IMR-90 (cell line): ENCODE data around the gene LAMC2. TPM values are rescaled to one million over a fixed set of nuclear protein-coding genes. Genes with fewer than 3 reads are reported as not detected.

Experiments
- ATAC-seq: fragments of 200-7000 bp; cut with Tn5 transposase; 2 replicates; pipeline ENCODE4 v1.9.1; 2020; ENCODE audit warnings: low read depth, mild to moderate bottlenecking, moderate library complexity
- BruUV-seq: library from RNA; stranded (reverse); fragments of 400-500 nt; replicated peaks from 2 replicates; lab custom pipeline; 2021; lab: Mats Ljungman, UMichigan
- CTCF ChIA-PET: fragments of 300-600 bp; formaldehyde crosslinking; extraction: SDS; loops from one replicate; lab custom pipeline; 2021; ENCODE audit warnings: antibody characterized with exemption; lab: Yijun Ruan, JAX
- POLR2A ChIA-PET: fragments of 300-600 bp; sonication (Branson Sonifier 250); formaldehyde crosslinking; loops from one replicate; lab custom pipeline; 2022; ENCODE audit warnings: antibody characterized with exemption; ENCODE audit not compliant: unreplicated experiment; lab: Charles Lee
- DNase-seq: peaks from one replicate; pipeline ENCODE4 v3.0.0; 2013
- H2AFZ ChIP-seq: replicated peaks from 2 replicates; pipeline ENCODE3; 2013; ENCODE audit warnings: low read length, mild to moderate bottlenecking; ENCODE audit not compliant: poor library complexity
- H2AK5ac ChIP-seq: 2 replicates; pipeline ENCODE4 v1.6.1; 2013; ENCODE audit warnings: low read depth, low read length, inconsistent platforms
- H2AK9ac ChIP-seq: replicated peaks from 2 replicates; pipeline ENCODE3; 2013; ENCODE audit warnings: mild to moderate bottlenecking, low read depth, low read length, moderate library complexity; ENCODE audit not compliant: poor library complexity
- H2BK120ac ChIP-seq: 2 replicates; pipeline ENCODE4 v1.6.1; 2013; ENCODE audit warnings: low read depth, low read length, inconsistent platforms
- H2BK15ac ChIP-seq: 3 replicates; pipeline ENCODE4 v1.6.1; 2013; ENCODE audit warnings: low read depth, low read length, inconsistent platforms
- H2BK20ac ChIP-seq: 2 replicates; pipeline ENCODE4 v1.6.1; 2013; ENCODE audit warnings: low read depth, mild to moderate bottlenecking, inconsistent platforms, low read length, moderate library complexity
- H2BK5ac ChIP-seq: 2 replicates; pipeline ENCODE4 v1.6.1; 2013; ENCODE audit warnings: mild to moderate bottlenecking, low read depth, low read length, inconsistent platforms; ENCODE audit not compliant: poor library complexity, severe bottlenecking
- H3K14ac ChIP-seq: replicated peaks from 2 replicates; pipeline ENCODE4 v1.6.1; 2013; ENCODE audit warnings: low read depth, low read length, inconsistent platforms
- H3K18ac ChIP-seq: 2 replicates; pipeline ENCODE4 v1.6.1; 2013; ENCODE audit warnings: low read depth, low read length, control low read depth
- H3K23ac ChIP-seq: 2 replicates; pipeline ENCODE4 v1.6.1; 2013; ENCODE audit warnings: low read depth, low read length, inconsistent platforms
- H3K27ac ChIP-seq: 2 replicates; pipeline ENCODE4 v1.5.1; 2013; ENCODE audit warnings: mild to moderate bottlenecking, control low read depth, low read length; ENCODE audit not compliant: insufficient read depth
- H3K27me3 ChIP-seq: 2 replicates; pipeline ENCODE4 v1.6.1; 2013; ENCODE audit warnings: low read length; ENCODE audit not compliant: control insufficient read depth, insufficient read depth
- H3K36me3 ChIP-seq: 2 replicates; pipeline ENCODE4 v1.6.1; 2013; ENCODE audit warnings: low read length, mixed read lengths; ENCODE audit not compliant: control insufficient read depth, insufficient read depth
- H3K4ac ChIP-seq: 2 replicates; pipeline ENCODE4 v1.6.1; 2013; ENCODE audit warnings: low read depth, low read length, inconsistent platforms
- H3K4me1 ChIP-seq: 2 replicates; pipeline ENCODE4 v1.6.1; 2013; ENCODE audit warnings: low read length, mixed read lengths; ENCODE audit not compliant: control insufficient read depth, insufficient read depth
- H3K4me2 ChIP-seq: 2 replicates; pipeline ENCODE4 v1.6.1; 2013; ENCODE audit warnings: low read depth, mild to moderate bottlenecking, control low read depth, low read length, moderate library complexity
- H3K4me3 ChIP-seq: 2 replicates; pipeline ENCODE4 v1.5.1; 2013; ENCODE audit warnings: low read depth, mild to moderate bottlenecking, control low read depth, low read length, moderate library complexity; ENCODE audit not compliant: insufficient read depth
- H3K56ac ChIP-seq: 2 replicates; pipeline ENCODE4 v1.6.1; 2013; ENCODE audit warnings: low read length, inconsistent platforms; ENCODE audit not compliant: insufficient read depth; ENCODE audit errors: extremely low read depth
- H3K79me1 ChIP-seq, 2 experiments: 2 replicates each; pipeline ENCODE4 v1.6.1; 2013; ENCODE audit warnings: low read length in 2 of 2, inconsistent platforms in 1 of 2, low read depth in 1 of 2
- H3K9ac ChIP-seq: 2 replicates; pipeline ENCODE4 v1.6.1; 2013; ENCODE audit warnings: low read depth, low read length, control low read depth
- H3K9me1 ChIP-seq: 2 replicates; pipeline ENCODE4 v1.6.1; 2013; ENCODE audit warnings: low read length, inconsistent platforms; ENCODE audit not compliant: insufficient read depth
- H3K9me3 ChIP-seq: 2 replicates; pipeline ENCODE4 v1.6.1; 2013; ENCODE audit warnings: low read length; ENCODE audit not compliant: control insufficient read depth, insufficient read depth
- H4K20me1 ChIP-seq: 2 replicates; pipeline ENCODE4 v1.6.1; 2013; ENCODE audit warnings: low read length, inconsistent platforms; ENCODE audit not compliant: insufficient read depth
- H4K5ac ChIP-seq: 2 replicates; pipeline ENCODE4 v1.6.1; 2013; ENCODE audit warnings: mild to moderate bottlenecking, low read depth, low read length, control low read depth
- H4K8ac ChIP-seq, 2 experiments: 2 replicates each; pipeline ENCODE4 v1.6.1; 2013; ENCODE audit warnings: low read depth in 2 of 2, low read length in 2 of 2, control low read depth in 1 of 2, inconsistent platforms in 1 of 2
- H4K91ac ChIP-seq: 2 replicates; pipeline ENCODE4 v1.6.1; 2013; ENCODE audit warnings: low read depth, low read length, inconsistent platforms; ENCODE audit not compliant: insufficient read depth
- BHLHE40 ChIP-seq: fragments of 150-350 bp; IDR thresholded peaks from 2 replicates; pipeline ENCODE4 v1.6.1; 2016; ENCODE audit warnings: mild to moderate bottlenecking, low read depth, low read length
- CEBPB ChIP-seq: IDR thresholded peaks from 2 replicates; pipeline ENCODE4 v1.6.1; 2012; ENCODE audit warnings: low read depth, low read length, improper control_type of control experiment
- CHD1 ChIP-seq: IDR thresholded peaks from 2 replicates; pipeline ENCODE4 v1.6.1; 2012; ENCODE audit warnings: low read depth, low read length, improper control_type of control experiment
- FOS ChIP-seq: fragments of 150-350 bp; IDR thresholded peaks from 2 replicates; pipeline ENCODE4 v1.6.1; 2016; ENCODE audit warnings: low read depth, low read length
- MAFK ChIP-seq: IDR thresholded peaks from 2 replicates; pipeline ENCODE4 v1.6.1; 2012; ENCODE audit warnings: low read depth, low read length, improper control_type of control experiment
- MAZ ChIP-seq: IDR thresholded peaks from 2 replicates; pipeline ENCODE4 v1.6.1; 2012; ENCODE audit warnings: low read depth, mild to moderate bottlenecking, low read length, improper control_type of control experiment, moderate library complexity, borderline replicate concordance
- MXI1 ChIP-seq: IDR thresholded peaks from 2 replicates; pipeline ENCODE4 v1.6.1; 2012; ENCODE audit warnings: low read depth, mild to moderate bottlenecking, low read length, moderate library complexity, borderline replicate concordance
- NFE2L2 ChIP-seq: fragments of 150-350 bp; IDR thresholded peaks from 2 replicates; pipeline ENCODE4 v1.6.1; 2016; ENCODE audit warnings: low read depth, mild to moderate bottlenecking, low read length
- POLR2A ChIP-seq: IDR thresholded peaks from 2 replicates; pipeline ENCODE4 v1.6.1; 2012; ENCODE audit warnings: mild to moderate bottlenecking, low read depth, low read length
- RAD21 ChIP-seq: IDR thresholded peaks from 2 replicates; pipeline ENCODE4 v1.6.1; 2012; ENCODE audit warnings: low read length, improper control_type of control experiment
- RCOR1 ChIP-seq: IDR thresholded peaks from 2 replicates; pipeline ENCODE4 v1.6.1; 2012; ENCODE audit warnings: mild to moderate bottlenecking, low read length, improper control_type of control experiment; ENCODE audit not compliant: insufficient replicate concordance
- RFX5 ChIP-seq: IDR thresholded peaks from 2 replicates; pipeline ENCODE4 v1.8.0; 2012; ENCODE audit warnings: low read depth, mild to moderate bottlenecking, low read length, moderate library complexity
- SMC3 ChIP-seq: fragments of 150-350 bp; IDR thresholded peaks from 2 replicates; pipeline ENCODE4 v1.6.1; 2016; ENCODE audit warnings: low read depth, mild to moderate bottlenecking, antibody characterized with exemption, low read length, moderate library complexity
- WGBS, 2 experiments: methylation state at CpG; one replicate each; pipeline versions ENCODE4 v1.1.5 to v1.1.7; 2013; ENCODE audit warnings: missing lambda C conversion rate in 2 of 2; ENCODE audit not compliant: insufficient read length in 1 of 2; ENCODE audit errors: extremely low coverage in 2 of 2; 5-methylcytosine and 5-hydroxymethylcytosine counted together
- dilution Hi-C: fragments of 300-500 bp; cut with HindIII; formaldehyde crosslinking; loops from one replicate; pipeline ENCODE4 v1.14.3; 2018; ENCODE audit warnings: low sequenced_read_pairs; ENCODE audit not compliant: unreplicated experiment
- in situ Hi-C: fragments of 300-500 bp; cut with MboI; formaldehyde crosslinking; loops from 3 replicates; pipeline ENCODE4 v1.14.3; 2019; ENCODE audit warnings: low sequenced_read_pairs, inconsistent platforms, mixed read lengths
- intact Hi-C: fragments of 100-400 bp; cut with micrococcal nuclease; formaldehyde crosslinking; loops from 2 replicates; pipeline ENCODE4 v1.10.0; 2022
- polyA plus RNA-seq, 3 experiments: library from polyadenylated mRNA; depleted of rRNA; stranded (reverse); fragments of >200 nt; gene quantifications; 2 replicates each; pipeline ENCODE4 v1.2.3, GENCODE V29; 2012; ENCODE audit warnings: low replicate concordance in 1 of 3
- total RNA-seq: library from RNA; depleted of rRNA; stranded (reverse); fragments of >200 nt; gene quantifications from 2 replicates; pipeline ENCODE4 v1.2.3, GENCODE V29; 2012
- TF ChIP-seq, protein P1 (sequence below): fragments of 150-350 bp; IDR thresholded peaks from 2 replicates; pipeline ENCODE4 v1.6.1; 2016; ENCODE audit warnings: low read depth, mild to moderate bottlenecking, low read length, moderate library complexity, borderline replicate concordance
- TF ChIP-seq, protein P2 (sequence below): fragments of 150-350 bp; IDR thresholded peaks from 2 replicates; pipeline ENCODE4 v1.6.1; 2017; ENCODE audit warnings: mild to moderate bottlenecking, antibody characterized with exemption, low read length, low read depth
- TF ChIP-seq, protein P3 (sequence below): conservative IDR thresholded peaks from 2 replicates; pipeline ENCODE4 v1.5.1; 2012; ENCODE audit warnings: mild to moderate bottlenecking, low read depth, low read length, improper control_type of control experiment

The LAMC2 gene
- total and polyA plus RNA-seq, 2 of the 4 experiments (the other 2 are of a cell fraction): 2.3 to 2.8 TPM

DNA sequence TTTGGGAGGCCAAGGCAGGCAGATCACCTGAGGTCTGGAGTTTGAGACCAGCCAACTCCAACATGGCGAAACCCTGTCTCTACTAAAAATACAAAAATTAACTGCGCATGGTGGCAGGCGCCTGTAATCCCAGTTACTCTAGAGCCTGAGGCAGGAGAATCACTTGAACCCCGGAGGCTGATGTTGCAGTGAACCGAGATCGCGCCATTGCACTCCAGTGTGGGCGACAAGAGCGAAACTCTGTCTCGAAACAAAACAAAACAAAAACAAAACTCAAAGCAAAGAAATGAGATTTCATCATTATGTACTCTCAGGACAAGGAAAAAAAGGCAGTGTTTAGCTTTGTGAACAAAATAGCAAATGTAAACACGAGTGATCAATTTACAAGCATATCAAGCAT is 61.0 kb downstream of the LAMC2 start:
- no peaks in the 10 kb centered on the region for H3K36me3 ChIP-seq
- no peaks in the 10 kb centered on the region for H3K9me1 ChIP-seq
- in situ Hi-C loops: loop anchor here (25.0 kb wide), 1 partner anchor 285 kb away; the partner anchor contains the start of gene SHCBP1L
- no peak overlapping the region for H3K56ac ChIP-seq
- H2AK5ac ChIP-seq: no peak overlapping the region
- no peak overlapping the region for H4K8ac ChIP-seq
- 93% methylated on average over 4 of the region's 11 CpGs; no CpG with 5 or more reads in 1 of the 2 experiments for WGBS, 2 experiments
- no peaks in the 10 kb centered on the region for H3K4me1 ChIP-seq
- no peak overlapping the region for H2BK20ac ChIP-seq
- ChIA-PET CTCF (interaction anchor here (1.8 to 2.6 kb wide), 2 partner anchors 12 to 24 kb away, joined by 5 to 10 read pairs; no protein-coding TSS in a partner anchor), POLR2A (no interaction called here)
- H3K27ac ChIP-seq: no peak overlapping the region
- H2BK15ac ChIP-seq: no peak overlapping the region
- H2BK5ac ChIP-seq: no peak overlapping the region
- no peak overlapping the region for H3K4ac ChIP-seq
- DNase-seq (no peak), ATAC-seq (no peak)
- TF ChIP-seq RCOR1: no peak
- no peak for TF ChIP-seq BHLHE40
- TF ChIP-seq CHD1: no peak
- no peak for TF ChIP-seq MXI1
- no peak for TF ChIP-seq FOS
- TF ChIP-seq, protein P1, sequence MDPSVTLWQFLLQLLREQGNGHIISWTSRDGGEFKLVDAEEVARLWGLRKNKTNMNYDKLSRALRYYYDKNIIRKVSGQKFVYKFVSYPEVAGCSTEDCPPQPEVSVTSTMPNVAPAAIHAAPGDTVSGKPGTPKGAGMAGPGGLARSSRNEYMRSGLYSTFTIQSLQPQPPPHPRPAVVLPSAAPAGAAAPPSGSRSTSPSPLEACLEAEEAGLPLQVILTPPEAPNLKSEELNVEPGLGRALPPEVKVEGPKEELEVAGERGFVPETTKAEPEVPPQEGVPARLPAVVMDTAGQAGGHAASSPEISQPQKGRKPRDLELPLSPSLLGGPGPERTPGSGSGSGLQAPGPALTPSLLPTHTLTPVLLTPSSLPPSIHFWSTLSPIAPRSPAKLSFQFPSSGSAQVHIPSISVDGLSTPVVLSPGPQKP: no peak
- TF ChIP-seq MAFK: no peak
- TF ChIP-seq, protein P2, sequence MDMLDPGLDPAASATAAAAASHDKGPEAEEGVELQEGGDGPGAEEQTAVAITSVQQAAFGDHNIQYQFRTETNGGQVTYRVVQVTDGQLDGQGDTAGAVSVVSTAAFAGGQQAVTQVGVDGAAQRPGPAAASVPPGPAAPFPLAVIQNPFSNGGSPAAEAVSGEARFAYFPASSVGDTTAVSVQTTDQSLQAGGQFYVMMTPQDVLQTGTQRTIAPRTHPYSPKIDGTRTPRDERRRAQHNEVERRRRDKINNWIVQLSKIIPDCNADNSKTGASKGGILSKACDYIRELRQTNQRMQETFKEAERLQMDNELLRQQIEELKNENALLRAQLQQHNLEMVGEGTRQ: no peak
- TF ChIP-seq NFE2L2: no peak
- TF ChIP-seq RFX5: no peak
- no peak for TF ChIP-seq RAD21
- TF ChIP-seq POLR2A: no peak
- TF ChIP-seq, protein P3, sequence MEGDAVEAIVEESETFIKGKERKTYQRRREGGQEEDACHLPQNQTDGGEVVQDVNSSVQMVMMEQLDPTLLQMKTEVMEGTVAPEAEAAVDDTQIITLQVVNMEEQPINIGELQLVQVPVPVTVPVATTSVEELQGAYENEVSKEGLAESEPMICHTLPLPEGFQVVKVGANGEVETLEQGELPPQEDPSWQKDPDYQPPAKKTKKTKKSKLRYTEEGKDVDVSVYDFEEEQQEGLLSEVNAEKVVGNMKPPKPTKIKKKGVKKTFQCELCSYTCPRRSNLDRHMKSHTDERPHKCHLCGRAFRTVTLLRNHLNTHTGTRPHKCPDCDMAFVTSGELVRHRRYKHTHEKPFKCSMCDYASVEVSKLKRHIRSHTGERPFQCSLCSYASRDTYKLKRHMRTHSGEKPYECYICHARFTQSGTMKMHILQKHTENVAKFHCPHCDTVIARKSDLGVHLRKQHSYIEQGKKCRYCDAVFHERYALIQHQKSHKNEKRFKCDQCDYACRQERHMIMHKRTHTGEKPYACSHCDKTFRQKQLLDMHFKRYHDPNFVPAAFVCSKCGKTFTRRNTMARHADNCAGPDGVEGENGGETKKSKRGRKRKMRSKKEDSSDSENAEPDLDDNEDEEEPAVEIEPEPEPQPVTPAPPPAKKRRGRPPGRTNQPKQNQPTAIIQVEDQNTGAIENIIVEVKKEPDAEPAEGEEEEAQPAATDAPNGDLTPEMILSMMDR: no peak
- TF ChIP-seq SMC3: no peak
- no peak for TF ChIP-seq MAZ
- TF ChIP-seq CEBPB: no peak
- H3K9me3 ChIP-seq: peaks cover 3% of the 10 kb centered on the region; the same call in 1 of the 2 replicates
- no peak overlapping the region for H2AK9ac ChIP-seq
- H3K14ac ChIP-seq: no peak overlapping the region
- H3K23ac ChIP-seq: no peak overlapping the region
- no peaks in the 10 kb centered on the region for H3K79me1 ChIP-seq
- H3K4me3 ChIP-seq: no peak overlapping the region
- H3K4me2 ChIP-seq: no peak overlapping the region
- no peak overlapping the region for H4K5ac ChIP-seq
- H3K9ac ChIP-seq: no peak overlapping the region
- H3K27me3 ChIP-seq: no peaks in the 10 kb centered on the region
- H4K91ac ChIP-seq: no peak overlapping the region
- H3K18ac ChIP-seq: no peak overlapping the region
- intact Hi-C loops: no loop called here
- H4K20me1 ChIP-seq: no peaks in the 10 kb centered on the region
- H2AFZ ChIP-seq: no peak overlapping the region
- H2BK120ac ChIP-seq: no peak overlapping the region
- no TSS peak for BruUV-seq
- dilution Hi-C loops: no loop called here
